ENCODE measurements around the gene LYSMD3.

Gene LYSMD3

DNA sequence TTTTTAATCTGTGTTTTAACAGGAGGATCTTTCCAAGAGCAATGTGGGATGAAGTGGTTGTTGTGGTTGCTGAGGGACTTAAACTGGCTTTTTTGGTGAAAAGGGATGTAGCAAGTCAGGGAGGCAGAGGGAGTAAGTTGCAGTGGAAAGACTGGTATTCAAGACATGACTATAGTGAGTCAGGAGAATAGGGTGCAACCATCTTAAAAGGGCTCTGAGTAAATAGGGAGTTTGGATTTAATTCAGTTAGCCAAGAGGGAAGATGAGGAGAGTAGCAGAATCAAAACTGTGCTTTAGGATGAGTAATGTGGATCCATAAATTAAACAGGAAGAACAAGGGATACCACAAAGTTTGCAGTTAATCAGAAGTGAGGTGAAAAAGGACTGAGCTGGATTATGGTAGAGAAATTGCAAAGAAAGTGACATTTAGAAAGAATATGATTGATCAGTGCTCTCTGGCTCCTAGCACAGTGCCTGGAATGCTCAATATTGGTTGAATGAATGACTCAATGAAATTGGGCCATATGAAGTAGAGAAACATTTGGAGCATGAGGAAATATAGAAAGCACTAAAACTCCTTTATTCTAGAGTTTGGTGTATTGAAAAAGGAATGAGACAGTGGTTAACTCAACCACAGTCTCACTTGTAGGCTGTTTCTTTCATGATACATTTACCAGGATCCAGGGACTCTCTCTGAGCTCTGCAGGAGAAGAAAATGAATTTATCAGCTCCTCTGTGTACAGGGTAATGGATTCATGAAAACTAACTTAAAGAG, 49.6 kb downstream of the LYSMD3 start:
- no peak for DNase-seq

DNA sequence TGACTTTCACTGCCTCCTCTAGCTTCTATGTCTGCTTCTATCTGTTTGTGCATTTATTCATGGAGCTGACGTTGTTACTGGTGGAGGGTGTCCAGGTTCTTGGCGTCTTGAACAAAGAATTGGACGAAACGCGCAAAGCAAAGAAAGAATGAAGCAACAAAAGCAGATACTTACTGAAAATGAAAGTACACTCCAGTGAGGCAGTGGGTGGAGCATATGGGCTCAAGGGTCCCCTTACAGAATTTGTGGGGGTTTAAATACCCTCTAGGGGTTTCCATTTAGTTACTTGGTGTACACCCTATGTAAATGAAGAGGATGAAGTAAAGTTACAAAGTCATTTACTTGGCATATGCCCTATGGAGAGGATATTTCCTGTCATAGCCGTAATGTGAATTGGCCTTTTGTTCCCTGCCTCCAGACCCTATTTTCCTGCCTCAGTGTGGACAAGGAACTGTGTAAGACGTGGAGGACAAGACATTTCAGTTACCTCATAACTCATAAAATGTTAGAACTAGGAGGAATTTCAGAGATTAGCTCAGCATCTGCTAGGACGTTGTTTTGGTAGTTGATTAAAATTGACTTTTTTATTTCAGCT, 51.7 kb downstream of the LYSMD3 start:
- no peak for DNase-seq

DNA sequence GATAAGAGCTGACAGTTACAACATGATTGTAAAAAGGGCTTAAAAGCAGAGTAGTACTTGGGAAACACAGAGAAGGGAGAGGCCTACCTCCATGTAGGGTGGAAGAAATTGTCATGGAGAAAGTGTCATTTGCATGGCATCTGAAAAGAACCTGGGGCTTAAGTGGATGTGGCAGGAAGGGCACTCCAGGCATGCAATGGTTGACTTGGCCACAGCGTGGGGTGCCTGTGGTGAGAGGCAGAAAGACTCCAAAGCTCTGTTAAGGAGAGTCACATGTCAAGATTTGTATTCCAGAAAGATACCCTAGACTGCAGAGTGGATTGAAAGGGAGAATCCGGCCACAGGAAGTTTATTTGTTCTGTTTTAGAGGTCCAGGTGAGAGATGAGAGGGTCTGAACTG, 52.3 kb downstream of the LYSMD3 start:
- DNase-seq = peak; percentile 29

DNA sequence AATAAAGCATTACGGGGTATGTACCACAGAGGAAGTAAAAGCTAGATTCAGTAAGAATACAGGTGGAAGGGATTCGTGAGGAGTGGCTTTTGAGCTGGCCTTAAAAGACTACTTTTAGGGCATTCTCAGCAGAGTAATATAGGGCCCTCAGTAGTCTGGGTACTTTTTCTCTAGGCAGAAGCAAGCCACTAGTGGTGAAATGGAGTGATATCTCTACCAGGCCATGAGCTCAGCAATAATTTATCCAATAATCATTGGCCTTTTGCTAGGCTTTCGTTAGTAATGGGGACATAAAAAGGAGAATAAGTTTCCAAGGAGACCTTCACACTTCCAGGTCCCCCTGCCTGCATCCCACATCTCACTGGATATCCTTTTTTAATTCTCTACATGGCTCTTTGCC, 53.0 kb downstream of the LYSMD3 start:
- DNase-seq = no peak

DNA sequence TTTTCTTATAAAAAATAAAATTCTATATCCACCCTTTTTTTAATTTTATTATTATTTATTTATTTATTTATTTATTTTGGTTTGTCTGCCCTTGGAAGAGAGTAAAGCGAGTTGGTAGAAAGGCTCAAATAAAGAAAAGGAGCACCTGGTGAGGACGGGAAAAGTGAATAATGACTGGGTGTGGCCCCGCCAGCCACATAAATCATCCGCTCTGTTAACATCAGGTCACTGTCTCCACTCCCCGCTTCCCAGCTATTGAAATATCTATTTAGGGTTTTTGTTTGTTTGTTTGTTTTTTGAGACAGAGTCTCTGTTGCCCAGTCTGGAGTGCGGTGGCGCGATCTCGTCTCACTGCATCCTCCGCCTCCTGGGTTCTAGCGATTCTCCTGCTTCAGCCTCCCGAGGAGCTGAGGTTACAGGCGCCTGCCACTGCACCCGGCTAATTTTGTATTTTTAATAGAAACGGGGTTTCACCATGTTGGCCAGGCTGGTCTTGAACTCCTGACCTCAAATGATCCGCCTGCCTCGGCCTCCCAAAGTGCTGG, 53.9 kb downstream of the LYSMD3 start:
- DNase-seq = no peak

DNA sequence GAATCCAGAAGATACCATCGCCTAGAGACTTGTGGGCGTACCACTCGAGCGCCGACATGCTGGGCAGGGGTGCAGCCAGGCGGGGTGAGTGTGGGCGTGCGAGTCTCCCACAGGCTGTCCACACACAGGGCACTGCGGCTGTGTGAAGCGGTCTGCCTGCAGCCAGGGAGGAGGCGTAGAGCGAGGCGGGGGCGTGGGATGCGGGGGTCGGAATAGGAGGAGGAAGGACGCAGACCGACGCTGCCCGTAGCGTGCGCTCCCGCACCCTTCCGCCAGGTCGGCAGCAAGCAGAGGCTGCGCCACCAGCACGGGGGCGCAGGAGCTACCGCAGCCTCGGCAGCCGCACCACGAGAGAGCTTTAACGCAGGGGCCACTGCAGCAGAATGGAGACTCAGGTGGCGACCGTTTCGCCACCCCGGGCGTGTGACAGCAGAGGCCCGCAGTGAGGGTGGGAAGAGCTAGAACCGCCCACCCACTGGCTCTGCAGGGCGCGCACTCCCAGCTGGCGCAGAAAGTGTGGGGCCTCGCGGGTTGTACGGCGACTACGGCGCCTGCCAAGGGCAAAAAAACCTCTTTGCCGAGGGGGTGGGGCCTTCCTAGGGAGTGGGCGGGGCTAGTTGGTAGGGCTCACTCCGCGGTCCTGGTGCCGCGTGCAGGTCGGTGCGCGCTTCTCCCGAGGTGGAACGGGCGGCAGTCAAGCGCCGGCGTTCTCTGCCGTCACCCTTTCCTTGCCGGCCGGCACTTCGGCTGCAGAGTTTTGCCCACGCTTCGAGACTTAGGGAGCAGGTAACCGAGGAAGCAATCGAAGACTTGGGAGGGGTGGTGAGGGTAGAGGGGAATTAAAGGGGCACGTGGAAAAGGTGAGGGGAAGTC, 54.9 kb downstream of the LYSMD3 start, which contains the start of the genes MBLAC2 and POLR3G:
TSS of gene MBLAC2 (minus strand) at position 537 of the 873 bp plus-strand sequence. CDS start at position 58, 479 bp downstream.
TSS of gene POLR3G (plus strand) at position 630 of the 873 bp plus-strand sequence. CDS start 10,704 bp downstream, outside the sequence.
- no peak for DNase-seq

DNA sequence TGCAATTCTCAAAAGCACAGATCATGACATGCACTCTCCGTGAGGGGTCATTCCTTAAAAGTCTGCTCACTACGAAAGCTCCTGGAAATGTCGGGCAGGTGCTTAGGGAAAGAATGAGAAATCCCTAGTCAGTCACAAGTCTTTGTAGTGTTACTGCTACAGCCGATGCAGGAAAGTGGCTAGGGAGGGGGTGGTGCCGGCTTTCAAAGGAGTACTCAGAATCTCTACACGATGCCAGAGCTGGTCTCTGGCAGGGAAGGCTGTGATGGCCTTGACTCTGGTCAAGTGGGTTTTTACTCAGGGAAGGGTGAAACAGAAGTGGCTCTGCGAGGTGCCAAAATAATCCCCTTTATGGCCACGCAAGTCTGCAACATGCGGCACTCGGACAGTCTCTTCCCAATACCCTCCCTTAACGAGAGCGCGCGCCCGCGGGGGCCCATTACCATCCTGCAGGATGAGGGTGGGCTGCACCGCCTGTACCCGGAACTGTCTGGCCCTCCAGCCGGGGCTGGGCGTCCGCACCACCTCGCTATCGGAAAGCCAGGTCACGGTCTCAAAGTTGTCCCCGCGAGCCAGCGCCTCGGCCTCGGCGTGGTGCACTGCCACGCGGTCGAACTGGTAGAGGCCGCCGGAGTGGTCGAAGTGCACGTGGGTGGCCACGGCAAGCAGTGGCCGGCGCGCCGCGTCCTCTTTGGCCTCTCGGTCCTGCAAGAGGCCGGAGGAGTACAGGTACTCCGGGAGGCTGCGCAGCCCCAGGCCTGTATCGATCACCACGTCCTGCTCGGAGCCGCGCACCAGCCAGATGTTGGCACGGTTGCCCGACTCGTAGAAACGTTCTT, 55.8 kb downstream of the LYSMD3 start:
- no peak for DNase-seq

DNA sequence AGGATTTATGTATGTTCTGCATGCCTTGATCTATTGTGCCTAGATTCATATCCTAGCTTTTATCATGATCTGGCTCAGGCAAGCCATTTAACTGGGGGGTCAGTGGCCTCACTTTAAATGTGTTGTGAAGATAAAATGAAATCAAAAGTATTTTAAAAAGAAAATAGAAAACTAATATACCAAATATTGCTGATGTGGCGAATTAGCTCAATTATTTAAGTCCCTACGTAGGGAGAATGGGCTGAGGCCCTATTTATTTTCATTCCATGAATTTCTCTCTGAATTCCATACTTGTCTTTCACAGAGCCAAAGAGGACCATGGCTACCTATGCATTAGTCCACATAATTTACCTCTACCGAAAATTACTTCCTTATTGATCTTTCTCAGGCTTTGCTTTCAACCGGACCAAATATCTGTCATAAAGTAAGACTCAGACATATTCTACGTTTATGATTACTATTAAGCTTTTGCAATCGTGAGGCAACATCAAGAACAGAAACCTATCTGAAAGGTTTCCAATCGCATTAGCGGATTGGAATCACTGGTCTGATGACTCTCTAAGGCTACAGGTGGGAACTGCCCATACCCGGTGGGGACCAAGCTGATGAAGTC, 56.5 kb downstream of the LYSMD3 start:
- no peak for DNase-seq
